Airway epithelial cell (primary cell): ENCODE measurements around the gene LNPK. TPM values are rescaled to one million over a fixed set of nuclear protein-coding genes. Genes with fewer than 3 reads are reported as not detected.

Source experiments
- total RNA-seq: library from RNA; depleted of rRNA; stranded (reverse); fragments of >200 nt; gene quantifications from 2 replicates; pipeline ENCODE4 v1.2.3, GENCODE V29; 2015

LNPK gene, protein sequence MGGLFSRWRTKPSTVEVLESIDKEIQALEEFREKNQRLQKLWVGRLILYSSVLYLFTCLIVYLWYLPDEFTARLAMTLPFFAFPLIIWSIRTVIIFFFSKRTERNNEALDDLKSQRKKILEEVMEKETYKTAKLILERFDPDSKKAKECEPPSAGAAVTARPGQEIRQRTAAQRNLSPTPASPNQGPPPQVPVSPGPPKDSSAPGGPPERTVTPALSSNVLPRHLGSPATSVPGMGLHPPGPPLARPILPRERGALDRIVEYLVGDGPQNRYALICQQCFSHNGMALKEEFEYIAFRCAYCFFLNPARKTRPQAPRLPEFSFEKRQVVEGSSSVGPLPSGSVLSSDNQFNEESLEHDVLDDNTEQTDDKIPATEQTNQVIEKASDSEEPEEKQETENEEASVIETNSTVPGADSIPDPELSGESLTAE
- total RNA-seq: 18.9 and 19.5 TPM in 2 replicates

DNA sequence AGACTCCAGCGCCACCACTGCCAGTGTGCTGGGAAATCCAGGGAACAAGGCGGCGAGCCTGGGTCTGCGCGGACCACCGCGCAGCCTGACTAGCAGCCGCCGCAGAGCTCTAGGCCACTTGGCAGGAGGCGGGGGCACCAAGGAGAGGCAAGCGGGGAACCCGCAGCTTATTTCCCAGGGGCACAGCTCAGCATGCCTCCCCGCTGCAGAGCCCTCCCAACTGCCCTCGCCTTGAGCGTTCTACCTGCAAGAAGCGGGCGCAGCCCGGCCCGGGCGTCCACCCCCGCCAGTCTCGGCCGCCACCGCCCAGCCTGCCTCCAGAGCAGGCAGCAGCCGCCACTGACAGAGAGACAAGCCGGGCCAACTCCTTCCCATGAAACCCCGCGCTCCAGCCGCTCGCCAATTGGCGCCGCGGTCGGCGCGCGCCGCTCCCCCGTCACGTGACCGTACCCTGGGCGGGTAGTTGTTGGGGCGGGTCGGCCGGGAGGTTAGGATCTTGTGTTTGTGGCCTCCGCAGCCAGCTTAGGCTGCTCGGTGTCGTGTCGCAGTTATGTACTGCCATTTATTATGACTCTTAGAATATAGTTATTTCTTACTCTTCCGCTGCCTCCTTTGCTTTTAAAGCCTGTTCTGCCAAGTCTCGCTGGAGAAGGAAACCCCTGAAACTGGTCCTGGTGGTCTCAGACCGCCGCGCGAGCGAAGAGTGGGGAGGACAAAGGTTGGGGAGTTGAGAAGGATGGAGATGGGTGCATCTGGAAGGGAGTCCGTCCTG lies at the start of gene LNPK:
Gene LNPK (minus strand): TSS at position 352 of the 772 bp plus-strand sequence. CDS start 6,683 bp downstream, outside the sequence.

Other genes with a start within 250 kb of the LNPK start
- gene EVX2, start 81.7 kb upstream of the LNPK start, total RNA-seq: not detected in 2 replicates
- gene HOXD13, start 90.5 kb upstream of the LNPK start, total RNA-seq: not detected in 2 replicates
- not detected in 2 replicates for gene HOXD12, start 97.5 kb upstream of the LNPK start, total RNA-seq
- not detected in 2 replicates for gene HOXD11, start 105.0 kb upstream of the LNPK start, total RNA-seq
- not detected in 2 replicates for gene HOXD10, start 114.5 kb upstream of the LNPK start, total RNA-seq
- not detected in 2 replicates for gene HOXD9, start 120.5 kb upstream of the LNPK start, total RNA-seq
- not detected in 2 replicates for gene HOXD8, start 127.4 kb upstream of the LNPK start, total RNA-seq
- not detected in 2 replicates for gene HOXD4, start 149.3 kb upstream of the LNPK start, total RNA-seq
- gene HOXD3, start 155.0 kb upstream of the LNPK start, total RNA-seq: not detected in 2 replicates
- not detected in 2 replicates for gene HOXD1, start 186.4 kb upstream of the LNPK start, total RNA-seq